WTC11 (cell line): Measurements from ENCODE around the gene ST6GALNAC2. TPM values are rescaled to one million over a fixed set of nuclear protein-coding genes. Genes with fewer than 3 reads are reported as not detected.

Source experiments
- CREB1 ChIP-seq: sonication (generic); formaldehyde crosslinking; IDR thresholded peaks from 2 replicates; pipeline ENCODE4 v1.8.0; 2023; ENCODE audit warnings: mild to moderate bottlenecking, missing genetic modification reagents
- MAX ChIP-seq: sonication (generic); formaldehyde crosslinking; IDR thresholded peaks from 2 replicates; pipeline ENCODE4 v1.8.0; 2022; ENCODE audit warnings: mild to moderate bottlenecking, missing genetic modification reagents
- OVOL2 ChIP-seq: fragments of 250-450 bp; sonication (Bioruptor Pico); IDR thresholded peaks from 2 replicates; pipeline ENCODE4 v1.9.0; 2021; ENCODE audit warnings: mild to moderate bottlenecking, borderline replicate concordance
- total RNA-seq: library from RNA; stranded (reverse); gene quantifications from 3 replicates; pipeline ENCODE4 v1.2.3, GENCODE V29; 2021

ST6GALNAC2 gene
- total RNA-seq, 1 experiment from 2014 or later: not detected

DNA sequence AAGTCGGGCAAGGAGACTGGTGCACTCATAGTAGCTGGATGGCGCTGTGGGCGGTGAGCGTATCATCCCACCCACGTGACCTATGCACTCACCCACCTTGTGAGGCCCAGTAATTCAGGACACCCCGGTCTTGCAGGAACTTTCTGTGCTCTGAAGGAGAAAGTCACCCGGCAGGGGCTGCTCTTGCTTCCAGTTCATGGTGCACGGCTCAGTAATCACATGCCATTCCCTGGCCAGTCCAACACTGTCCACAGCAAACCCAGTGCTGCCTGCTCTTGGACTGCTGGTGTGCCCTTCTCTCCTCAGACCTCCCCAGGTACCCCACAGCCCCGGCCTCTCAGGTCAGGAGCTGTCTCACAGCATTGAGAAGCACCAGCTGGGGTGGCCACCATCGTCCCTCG lies 68.0 kb downstream of the ST6GALNAC2 start (continued):
- no peak for TF ChIP-seq MAX (CRISPR knock-in tag)
- no peak for TF ChIP-seq OVOL2 (CRISPR knock-in tag)
- TF ChIP-seq CREB1: no peak

Other genes with a start within 250 kb of the ST6GALNAC2 start
- 50.0 to 56.5 TPM (median 52.3 TPM) in 3 replicates for gene PRPSAP1, start 231.9 kb downstream of the ST6GALNAC2 start, total RNA-seq
- gene SPHK1, start 201.3 kb downstream of the ST6GALNAC2 start, total RNA-seq: 2.5 to 2.9 TPM (median 2.8 TPM) in 3 replicates
- gene UBE2O, start 132.7 kb downstream of the ST6GALNAC2 start, total RNA-seq: 57.1 to 68.9 TPM (median 59.6 TPM) in 3 replicates
- 0.17 to 0.57 TPM in 2 of 3 replicates, not detected in the other for gene AANAT, start 118.3 kb downstream of the ST6GALNAC2 start, total RNA-seq
- gene RHBDF2, start 84.4 kb downstream of the ST6GALNAC2 start, total RNA-seq: 28.6 to 33.0 TPM (median 31.5 TPM) in 3 replicates
- gene CYGB, start 48.2 kb downstream of the ST6GALNAC2 start, total RNA-seq: 3.6 to 5.3 TPM (median 5.1 TPM) in 3 replicates
- gene PRCD, start 45.8 kb downstream of the ST6GALNAC2 start, total RNA-seq: 2.7 to 4.5 TPM (median 4.0 TPM) in 3 replicates
- 0.13 to 0.37 TPM (median 0.16 TPM) in 3 replicates for gene ST6GALNAC1, start 57.9 kb upstream of the ST6GALNAC2 start, total RNA-seq
- gene MXRA7, start 125.1 kb upstream of the ST6GALNAC2 start, total RNA-seq: 46.5 to 53.7 TPM (median 48.2 TPM) in 3 replicates
- gene JMJD6, start 140.7 kb upstream of the ST6GALNAC2 start, total RNA-seq: 20.3 to 23.8 TPM (median 21.6 TPM) in 3 replicates
- gene METTL23, start 141.0 kb upstream of the ST6GALNAC2 start, total RNA-seq: 43.3 to 48.5 TPM (median 48.3 TPM) in 3 replicates
- 355 to 410 TPM (median 407 TPM) in 3 replicates for gene SRSF2, start 151.5 kb upstream of the ST6GALNAC2 start, total RNA-seq
- 16.6 to 26.4 TPM (median 24.1 TPM) in 3 replicates for gene MFSD11, start 152.3 kb upstream of the ST6GALNAC2 start, total RNA-seq